Right cardiac atrium (tissue), 5 donors: Measurements from ENCODE around the gene HDAC10. TPM values are rescaled to one million over a fixed set of nuclear protein-coding genes. Genes with fewer than 3 reads are reported as not detected.

Experiments
- ATAC-seq, 2 donors: fragments of 200-7000 bp; cut with Tn5 transposase; one replicate each; pipeline versions ENCODE4 v1.8.0 to v1.9.1; 2020; ENCODE audit warnings: moderate library complexity in 2 of 2, mild to moderate bottlenecking in 1 of 2
- DNase-seq, 3 donors: peaks; one replicate each; pipeline ENCODE4 v3.0.0-alpha.2; 2020
- H3K27ac ChIP-seq: one replicate; pipeline ENCODE4 v1.5.1; 2013; ENCODE audit warnings: mild to moderate bottlenecking, low read length, control low read depth, moderate library complexity
- H3K27me3 ChIP-seq: one replicate; pipeline ENCODE4 v1.6.1; 2013; ENCODE audit not compliant: control insufficient read depth, insufficient read depth
- H3K4me1 ChIP-seq: one replicate; pipeline ENCODE4 v1.6.1; 2013; ENCODE audit warnings: low read length; ENCODE audit not compliant: control insufficient read depth, insufficient read depth
- H3K4me3 ChIP-seq: one replicate; pipeline ENCODE4 v1.5.1; 2013; ENCODE audit warnings: low read length, control low read depth
- H3K9me3 ChIP-seq: one replicate; pipeline ENCODE4 v1.6.1; 2013; ENCODE audit warnings: low read length; ENCODE audit not compliant: control insufficient read depth
- WGBS: extraction: QIAGEN DNeasy Blood & Tissue Kit; methylation state at CpG from one replicate; pipeline ENCODE4 v1.1.7; 2013; 5-methylcytosine and 5-hydroxymethylcytosine counted together
- intact Hi-C, 4 donors: fragments of 100-400 bp; cut with DNase I; formaldehyde crosslinking; loops; one replicate each; pipeline versions ENCODE4 v1.11.0 to v1.14.0; 2022 to 2023
- polyA plus RNA-seq: library from polyadenylated mRNA; stranded (reverse); fragments of 200-250 nt; gene quantifications from one replicate; pipeline ENCODE4 v1.2.3, GENCODE V29; 2013
- total RNA-seq, 4 donors: library from RNA; stranded (reverse); fragmentation: NEBNext Ultra II Directional; extraction: Animal tissue kit (Norgen Biotek cat#: 25700); gene quantifications; one replicate each; pipeline ENCODE4 v1.2.1, GENCODE V29; 2021
- donor health status: healthy with polysubstance abuse.
- donor health status: DM: no; HTN: yes; CAD: no.
- donor health status: DM: no; HTN: no; CAD: no.
- donor health status: DM: no; HTN: yes; CAD: no; lungs with severe emphysema.
- donor health status: DM: yes; HTN: yes; CAD: no.

The HDAC10 gene
- total and polyA plus RNA-seq, 5 donors: 8.7 to 13.5 (median 11.6) TPM

GRCh38 chr22:50228366-50228765 is 22.7 kb downstream of the HDAC10 start:
- ATAC-seq: no peak
- no peak overlapping the region for H3K4me3 ChIP-seq
- no peaks in the 10 kb centered on the region for H3K9me3 ChIP-seq
- WGBS: 95% methylated on average over 9 of the region's 9 CpGs
- intact Hi-C loops: no loop called here
- peak in 2 of 3 donors; percentile 28 to 44 for DNase-seq
- H3K27ac ChIP-seq: no peak overlapping the region
- no peaks in the 10 kb centered on the region for H3K27me3 ChIP-seq
- H3K4me1 ChIP-seq: no peaks in the 10 kb centered on the region

GRCh38 chr22:50227579-50228215 is 23.4 kb downstream of the HDAC10 start:
- no peak overlapping the region for H3K4me3 ChIP-seq
- DNase-seq (peak in 2 of 3 donors; percentile 46), ATAC-seq (no peak)
- H3K9me3 ChIP-seq: no peaks in the 10 kb centered on the region
- intact Hi-C loops: no loop called here
- WGBS: 91% methylated on average over 25 of the region's 25 CpGs
- no peak overlapping the region for H3K27ac ChIP-seq
- no peaks in the 10 kb centered on the region for H3K27me3 ChIP-seq
- H3K4me1 ChIP-seq: no peaks in the 10 kb centered on the region

DNA sequence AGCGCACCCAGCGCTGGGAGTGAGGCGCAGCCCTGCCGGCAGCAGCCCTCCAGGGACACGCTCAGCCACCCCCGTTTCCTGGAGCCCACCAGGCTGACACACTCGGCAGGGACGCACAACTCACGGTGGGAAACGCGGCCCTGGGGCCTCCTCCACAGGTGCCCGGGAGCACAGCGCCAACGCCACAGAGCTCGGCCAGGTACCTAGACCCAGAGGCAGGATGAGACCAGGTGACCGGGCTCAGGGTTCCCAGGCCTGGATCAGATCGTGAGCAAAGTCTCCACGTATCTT is 24.2 kb downstream of the HDAC10 start:
- Histone ChIP-seq H3K4me3 (no peak overlapping the region), H3K4me1 (no peaks in the 10 kb centered on the region), H3K27ac (no peak overlapping the region), H3K9me3 (no peaks in the 10 kb centered on the region), H3K27me3 (no peaks in the 10 kb centered on the region)
- intact Hi-C loops: no loop called here
- WGBS: 91% methylated on average over 18 of the region's 18 CpGs
- DNase-seq: peak in 2 of 3 donors; percentile 44 to 53
- ATAC-seq: no peak

- H3K27me3 ChIP-seq: no peaks in the 10 kb centered on the region
- H3K4me1 ChIP-seq: no peaks in the 10 kb centered on the region
- H3K27ac ChIP-seq: no peak overlapping the region
- H3K9me3 ChIP-seq: no peaks in the 10 kb centered on the region
- H3K4me3 ChIP-seq: no peak overlapping the region
- intact Hi-C loops: no loop called here
- WGBS: 93% methylated on average over 31 of the region's 31 CpGs
- no peak for ATAC-seq
- peak in 2 of 3 donors; percentile 35 to 40 for DNase-seq
These were observed 24.8 kb downstream of the HDAC10 start for GRCh38 chr22:50226063-50226874.

- no peak for ATAC-seq
- Histone ChIP-seq H3K27ac (no peak overlapping the region), H3K9me3 (no peaks in the 10 kb centered on the region), H3K4me1 (no peaks in the 10 kb centered on the region), H3K27me3 (no peaks in the 10 kb centered on the region), H3K4me3 (no peak overlapping the region)
- intact Hi-C loops: no loop called here
- 85% methylated on average over 24 of the region's 24 CpGs for WGBS
- peak in 2 of 3 donors; percentile 45 to 57 for DNase-seq
These were observed 25.7 kb downstream of the HDAC10 start for GRCh38 chr22:50225200-50225969.

GRCh38 chr22:50224071-50224470 is 27.0 kb downstream of the HDAC10 start:
- Histone ChIP-seq H3K27ac (no peak overlapping the region), H3K4me3 (no peak overlapping the region), H3K27me3 (no peaks in the 10 kb centered on the region), H3K4me1 (no peaks in the 10 kb centered on the region), H3K9me3 (no peaks in the 10 kb centered on the region)
- ATAC-seq (no peak), DNase-seq (peak in 2 of 3 donors; percentile 15 to 32)
- 94% methylated on average over 16 of the region's 16 CpGs for WGBS
- intact Hi-C loops: no loop called here

- H3K27ac ChIP-seq: no peak overlapping the region
- 86% methylated on average over 8 of the region's 8 CpGs for WGBS
- intact Hi-C loops: no loop called here
- no peaks in the 10 kb centered on the region for H3K27me3 ChIP-seq
- no peaks in the 10 kb centered on the region for H3K4me1 ChIP-seq
- H3K4me3 ChIP-seq: no peak overlapping the region
- DNase-seq: peak in 2 of 3 donors; percentile 30 to 41
- ATAC-seq: no peak
- H3K9me3 ChIP-seq: no peaks in the 10 kb centered on the region
These were observed 28.6 kb downstream of the HDAC10 start for GRCh38 chr22:50222508-50222907.

- Histone ChIP-seq H3K4me1 (no peaks in the 10 kb centered on the region), H3K9me3 (no peaks in the 10 kb centered on the region), H3K4me3 (no peak overlapping the region), H3K27ac (no peak overlapping the region), H3K27me3 (no peaks in the 10 kb centered on the region)
- DNase-seq (peak in 2 of 3 donors; percentile 35 to 48), ATAC-seq (no peak)
- intact Hi-C loops: no loop called here
- 90% methylated on average over 19 of the region's 19 CpGs for WGBS
These were observed 29.4 kb downstream of the HDAC10 start for GRCh38 chr22:50221410-50222300.

DNA sequence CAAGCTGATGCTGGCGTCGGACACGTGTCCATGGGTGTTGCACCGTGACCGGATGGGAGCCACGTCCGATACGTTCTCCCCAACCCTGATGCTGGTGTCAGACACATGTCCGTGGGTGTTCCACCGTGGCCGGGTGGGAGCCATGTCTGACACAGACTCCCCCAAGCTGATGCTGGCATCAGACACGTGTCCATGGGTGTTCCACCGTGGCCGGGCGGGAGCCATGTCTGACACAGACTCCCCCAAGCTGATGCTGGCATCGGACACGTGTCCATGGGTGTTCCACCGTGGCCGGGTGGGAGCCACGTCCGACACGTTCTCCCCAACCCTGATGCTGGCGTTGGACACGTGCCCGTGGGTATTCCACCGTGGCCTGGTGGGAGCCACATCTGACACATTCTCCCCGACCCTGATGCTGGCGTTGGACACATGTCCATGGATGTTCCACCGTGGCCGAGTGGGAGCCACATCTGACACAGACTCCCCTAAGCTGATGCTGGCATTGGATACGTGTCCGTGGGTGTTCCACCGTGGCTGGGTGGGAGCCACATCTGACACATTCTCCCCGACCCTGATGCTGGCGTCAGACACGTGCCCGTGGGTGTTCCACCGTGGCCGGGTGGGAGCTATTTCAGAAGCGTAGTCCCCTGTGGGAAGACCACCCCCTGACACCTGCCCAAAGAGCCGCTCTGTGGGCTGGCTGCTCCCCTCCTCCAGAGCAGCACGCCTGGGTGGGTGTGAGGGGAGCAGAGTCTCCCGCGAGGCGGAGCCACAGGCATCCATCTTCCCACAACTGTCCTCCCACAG is 30.3 kb downstream of the HDAC10 start:
- Histone ChIP-seq H3K27ac (no peak overlapping the region), H3K4me1 (no peaks in the 10 kb centered on the region), H3K9me3 (no peaks in the 10 kb centered on the region), H3K27me3 (no peaks in the 10 kb centered on the region), H3K4me3 (no peak overlapping the region)
- ATAC-seq (no peak), DNase-seq (peak in 2 of 3 donors; percentile 42 to 54)
- intact Hi-C loops: no loop called here
- 96% methylated on average over 45 of the region's 45 CpGs for WGBS
